PFSK-1 (cell line): ENCODE data around the gene RGP1.

ENCODE experiments used
- FOXP2 ChIP-seq: optimal IDR thresholded peaks from 2 replicates; pipeline ENCODE3; 2011; ENCODE audit warnings: borderline replicate concordance, control low read depth, inconsistent platforms; ENCODE audit not compliant: insufficient read depth; ENCODE audit errors: extremely low read length, extremely low read depth
- POLR2AphosphoS5 ChIP-seq: IDR thresholded peaks from 2 replicates; pipeline ENCODE4 v1.6.1; 2012; ENCODE audit warnings: low read depth, mild to moderate bottlenecking, control low read depth, low read length, moderate library complexity
- SIN3A ChIP-seq: IDR thresholded peaks from 2 replicates; pipeline ENCODE4 v1.6.1; 2012; ENCODE audit warnings: mild to moderate bottlenecking, low read length, moderate library complexity, borderline replicate concordance; ENCODE audit not compliant: insufficient read depth
- TAF1 ChIP-seq: IDR thresholded peaks from 2 replicates; pipeline ENCODE4 v1.6.1; 2012; ENCODE audit warnings: low read length, control low read depth, borderline replicate concordance; ENCODE audit not compliant: insufficient read depth
- TF ChIP-seq, protein P1 (sequence below), 2 experiments: IDR thresholded peaks; 2 replicates each; pipeline versions ENCODE4 v1.6.1 to v1.8.0; 2011 to 2012; ENCODE audit warnings: low read depth in 2 of 2, low read length in 2 of 2, control low read depth in 1 of 2, inconsistent platforms in 1 of 2, mild to moderate bottlenecking in 1 of 2, moderate library complexity in 1 of 2; ENCODE audit not compliant: insufficient read depth in 1 of 2

RGP1 gene

DNA sequence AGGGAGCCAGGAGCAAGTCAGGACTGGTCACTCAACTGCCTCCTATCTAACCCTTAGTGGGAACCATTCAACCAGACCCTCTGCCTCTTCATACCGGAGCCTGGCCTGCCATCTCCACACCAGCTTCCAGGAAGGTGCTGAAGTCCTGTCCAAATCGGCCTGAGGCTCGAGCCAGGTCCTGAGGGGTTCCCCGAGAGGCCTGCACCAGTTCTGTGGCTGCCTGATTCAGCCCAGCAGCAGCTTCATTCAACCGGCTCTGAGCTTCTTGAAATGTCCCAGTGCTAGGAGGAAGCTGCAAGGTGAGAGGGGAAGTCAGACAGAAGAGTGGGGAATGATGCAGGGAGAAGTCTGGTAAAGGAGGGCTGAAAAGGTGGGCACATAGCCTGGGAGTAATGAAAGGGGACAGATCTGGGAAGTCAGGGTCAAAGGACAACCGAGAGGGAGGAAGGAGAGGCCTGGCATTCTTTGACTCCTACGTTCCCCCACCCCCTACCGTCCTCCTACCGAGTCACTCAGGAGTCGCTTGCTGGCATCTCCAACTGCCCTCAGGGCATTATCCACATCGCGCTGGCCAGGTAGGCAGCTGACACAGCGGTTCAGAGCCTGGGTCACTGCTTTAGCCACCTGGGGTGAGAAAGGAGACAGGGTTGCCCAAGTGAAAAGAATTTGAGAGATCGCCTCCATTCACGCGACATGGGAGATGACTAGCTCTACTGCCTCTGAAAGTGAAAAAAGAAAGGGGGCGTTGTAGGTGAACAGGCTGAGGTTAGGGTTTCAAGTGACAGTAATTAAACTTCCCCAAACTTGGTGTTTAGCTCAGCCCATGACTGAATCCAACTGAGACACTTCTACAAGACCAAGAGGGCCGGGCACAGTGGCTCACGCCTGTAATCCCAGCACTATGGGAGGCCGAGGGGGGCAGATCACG, 37.3 kb upstream of the RGP1 start:
- TF ChIP-seq POLR2AphosphoS5, result no peak
- no peak for TF ChIP-seq TAF1
- TF ChIP-seq, protein P1, sequence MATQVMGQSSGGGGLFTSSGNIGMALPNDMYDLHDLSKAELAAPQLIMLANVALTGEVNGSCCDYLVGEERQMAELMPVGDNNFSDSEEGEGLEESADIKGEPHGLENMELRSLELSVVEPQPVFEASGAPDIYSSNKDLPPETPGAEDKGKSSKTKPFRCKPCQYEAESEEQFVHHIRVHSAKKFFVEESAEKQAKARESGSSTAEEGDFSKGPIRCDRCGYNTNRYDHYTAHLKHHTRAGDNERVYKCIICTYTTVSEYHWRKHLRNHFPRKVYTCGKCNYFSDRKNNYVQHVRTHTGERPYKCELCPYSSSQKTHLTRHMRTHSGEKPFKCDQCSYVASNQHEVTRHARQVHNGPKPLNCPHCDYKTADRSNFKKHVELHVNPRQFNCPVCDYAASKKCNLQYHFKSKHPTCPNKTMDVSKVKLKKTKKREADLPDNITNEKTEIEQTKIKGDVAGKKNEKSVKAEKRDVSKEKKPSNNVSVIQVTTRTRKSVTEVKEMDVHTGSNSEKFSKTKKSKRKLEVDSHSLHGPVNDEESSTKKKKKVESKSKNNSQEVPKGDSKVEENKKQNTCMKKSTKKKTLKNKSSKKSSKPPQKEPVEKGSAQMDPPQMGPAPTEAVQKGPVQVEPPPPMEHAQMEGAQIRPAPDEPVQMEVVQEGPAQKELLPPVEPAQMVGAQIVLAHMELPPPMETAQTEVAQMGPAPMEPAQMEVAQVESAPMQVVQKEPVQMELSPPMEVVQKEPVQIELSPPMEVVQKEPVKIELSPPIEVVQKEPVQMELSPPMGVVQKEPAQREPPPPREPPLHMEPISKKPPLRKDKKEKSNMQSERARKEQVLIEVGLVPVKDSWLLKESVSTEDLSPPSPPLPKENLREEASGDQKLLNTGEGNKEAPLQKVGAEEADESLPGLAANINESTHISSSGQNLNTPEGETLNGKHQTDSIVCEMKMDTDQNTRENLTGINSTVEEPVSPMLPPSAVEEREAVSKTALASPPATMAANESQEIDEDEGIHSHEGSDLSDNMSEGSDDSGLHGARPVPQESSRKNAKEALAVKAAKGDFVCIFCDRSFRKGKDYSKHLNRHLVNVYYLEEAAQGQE (IDR thresholded peaks at IDR 0.05; ENCODE audit: insufficient read depth in 1 of 2, low read depth in 2 of 2, low read length in 2 of 2), result no peak
- no peak for TF ChIP-seq SIN3A
- no peak for TF ChIP-seq FOXP2

DNA sequence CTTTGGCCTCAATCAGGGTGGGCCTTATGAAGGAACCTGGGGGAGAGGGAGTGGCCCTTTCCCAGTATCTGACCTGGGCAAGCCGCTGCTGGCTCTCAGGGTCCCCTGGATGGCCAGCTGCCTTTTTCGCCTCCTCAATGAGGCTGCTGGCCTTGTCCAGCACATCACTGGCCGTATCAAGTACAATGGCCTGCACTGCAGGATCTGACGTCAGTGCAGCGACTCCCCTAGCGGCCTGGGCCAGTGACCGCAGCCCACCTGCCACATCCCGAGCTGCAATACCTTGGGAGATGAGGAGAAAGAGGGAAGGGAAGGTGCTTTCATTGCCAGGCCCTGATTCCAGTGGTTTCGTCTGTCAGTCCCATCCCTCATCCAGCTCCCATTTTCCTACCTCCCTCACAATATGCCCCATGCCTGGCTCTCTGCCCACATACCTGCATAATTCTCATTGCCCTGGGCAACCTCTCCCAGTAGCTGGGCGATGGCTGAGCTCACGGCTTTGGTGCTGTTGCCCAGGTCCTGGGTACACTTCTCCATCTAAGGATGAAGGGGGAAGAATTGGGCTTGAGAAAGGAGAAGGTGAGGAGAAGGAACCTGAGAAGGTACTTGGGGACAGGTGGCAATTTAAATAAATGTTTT, 36.2 kb upstream of the RGP1 start:
- TF ChIP-seq TAF1, result no peak
- TF ChIP-seq FOXP2, result no peak
- TF ChIP-seq, protein P1 (IDR thresholded peaks at IDR 0.05; ENCODE audit: insufficient read depth in 1 of 2, low read depth in 2 of 2, low read length in 2 of 2), result no peak
- TF ChIP-seq SIN3A, result no peak
- TF ChIP-seq POLR2AphosphoS5, result no peak

DNA sequence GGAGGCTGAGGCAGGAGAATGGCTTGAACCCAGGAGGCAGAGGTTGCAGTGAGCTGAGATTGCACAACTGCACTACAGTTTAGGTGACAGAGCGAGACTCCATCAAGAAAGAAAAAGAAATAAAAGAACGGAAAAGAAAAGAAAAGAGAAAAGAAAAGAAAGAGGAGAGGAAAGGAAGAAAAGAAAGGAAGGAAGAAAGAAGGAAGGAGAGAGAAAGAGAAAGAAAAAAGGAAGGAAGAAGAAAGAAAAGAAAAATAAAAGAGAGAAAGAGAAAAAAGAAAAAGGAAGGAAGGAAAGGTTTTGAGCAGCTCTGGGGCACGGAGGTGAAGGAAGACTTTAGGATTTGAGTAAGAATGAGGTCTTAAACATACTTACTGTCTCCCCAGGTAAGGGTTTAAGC, 35.5 kb upstream of the RGP1 start:
- TF ChIP-seq POLR2AphosphoS5 (no peak), TAF1 (no peak), SIN3A (no peak), FOXP2 (no peak)
- TF ChIP-seq, protein P1 (IDR thresholded peaks at IDR 0.05; ENCODE audit: insufficient read depth in 1 of 2, low read depth in 2 of 2, low read length in 2 of 2), result no peak

DNA sequence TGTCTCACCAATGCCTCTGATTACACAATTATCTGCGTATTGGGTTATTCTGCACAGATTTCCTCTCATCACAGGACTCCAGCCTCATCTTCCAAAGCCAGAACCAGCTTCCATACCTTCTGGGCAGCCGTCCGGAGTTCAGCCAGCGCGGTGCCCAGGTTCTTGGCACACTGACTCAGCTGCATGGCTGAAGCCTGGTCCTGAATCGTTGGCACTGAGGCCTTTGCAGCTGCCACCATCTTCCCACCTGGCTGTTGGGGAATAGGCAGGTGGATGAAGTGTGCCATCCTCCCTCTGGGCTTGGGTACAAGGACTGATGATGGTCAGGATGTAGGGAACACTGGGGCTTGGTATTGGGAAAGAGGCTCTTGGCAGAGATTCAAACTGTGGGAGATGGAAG, 35.0 kb upstream of the RGP1 start:
- no peak for TF ChIP-seq FOXP2
- TF ChIP-seq, protein P1 (IDR thresholded peaks at IDR 0.05; ENCODE audit: insufficient read depth in 1 of 2, low read depth in 2 of 2, low read length in 2 of 2), result no peak
- TF ChIP-seq SIN3A, result no peak
- no peak for TF ChIP-seq TAF1
- no peak for TF ChIP-seq POLR2AphosphoS5
